ENCODE data around the gene COX19.
"Not testable (repeated sequence)": the region's sequence is repeated elsewhere in the genome, so short reads cannot be mapped to it uniquely, and the experiment has no call there.

The COX19 gene

DNA sequence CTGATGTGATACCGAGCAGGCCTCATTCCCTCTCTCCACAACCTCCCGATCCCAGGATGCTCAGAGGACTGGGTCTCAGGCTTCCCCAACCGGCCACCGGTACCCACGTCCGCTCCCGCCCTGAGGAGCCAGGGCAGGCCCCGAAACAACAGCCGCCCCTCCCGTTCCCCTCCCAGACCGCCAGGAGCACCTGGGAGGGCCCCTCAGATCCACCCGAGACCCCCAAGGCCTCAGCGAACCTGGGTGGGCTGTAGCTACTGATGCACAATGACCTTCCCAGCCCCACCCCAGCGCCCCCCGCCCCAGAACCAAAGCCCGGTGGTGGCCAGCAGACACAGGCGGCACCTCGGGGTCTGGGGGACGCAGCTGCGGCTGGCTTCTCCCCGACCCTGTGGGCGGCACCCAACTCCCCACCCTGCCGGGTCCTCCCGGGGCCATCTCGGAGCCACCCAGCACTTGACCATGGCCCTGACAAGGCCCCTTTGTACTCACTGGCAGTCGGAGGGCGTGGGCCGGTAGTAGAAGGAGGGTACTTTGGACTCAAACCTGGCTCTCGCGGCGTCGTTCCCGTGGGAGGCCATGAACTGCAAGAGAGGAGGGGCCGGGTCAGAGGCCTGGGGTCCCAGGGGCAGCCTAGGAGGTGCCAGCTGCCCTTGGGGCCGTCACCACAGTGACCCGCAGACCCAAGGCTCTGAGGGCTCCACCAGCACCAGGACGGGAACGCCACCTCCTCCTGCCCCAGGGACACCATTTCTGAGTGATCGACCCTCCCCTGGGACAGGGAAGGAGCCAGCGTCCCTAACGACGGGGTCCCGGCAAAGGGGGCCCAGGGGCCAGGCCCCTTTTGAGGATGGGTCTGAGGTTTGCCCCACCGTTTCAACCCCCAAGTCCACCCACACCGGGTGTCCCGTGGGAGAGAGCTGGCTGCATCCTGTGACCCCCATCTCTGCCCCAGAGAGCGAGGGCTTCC, 49.0 kb downstream of the COX19 start:
- DNase-seq (ENCODE audit: low read depth in 2 of 2): no peak

DNA sequence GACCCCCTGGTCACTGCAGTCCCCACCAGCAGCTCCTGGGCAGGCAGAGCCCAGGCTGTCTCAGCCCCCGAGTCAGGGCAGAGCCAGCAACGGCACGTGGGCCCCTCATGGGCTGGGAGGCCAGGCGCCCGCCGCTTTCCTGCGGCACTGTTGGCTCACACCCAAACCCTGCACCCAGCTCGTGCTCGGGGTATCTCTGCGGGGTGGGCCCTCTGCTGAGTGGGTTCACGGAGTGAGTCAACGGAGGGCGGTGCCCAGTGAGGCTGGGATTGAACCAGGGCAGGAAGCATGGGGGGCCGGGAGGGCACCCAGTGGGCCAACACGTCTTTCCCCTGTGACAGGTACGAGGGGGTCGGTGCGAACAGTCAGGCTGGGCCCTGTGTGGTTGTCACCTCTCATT, 49.7 kb downstream of the COX19 start:
- no peak for DNase-seq (ENCODE audit: low read depth in 2 of 2)

DNA sequence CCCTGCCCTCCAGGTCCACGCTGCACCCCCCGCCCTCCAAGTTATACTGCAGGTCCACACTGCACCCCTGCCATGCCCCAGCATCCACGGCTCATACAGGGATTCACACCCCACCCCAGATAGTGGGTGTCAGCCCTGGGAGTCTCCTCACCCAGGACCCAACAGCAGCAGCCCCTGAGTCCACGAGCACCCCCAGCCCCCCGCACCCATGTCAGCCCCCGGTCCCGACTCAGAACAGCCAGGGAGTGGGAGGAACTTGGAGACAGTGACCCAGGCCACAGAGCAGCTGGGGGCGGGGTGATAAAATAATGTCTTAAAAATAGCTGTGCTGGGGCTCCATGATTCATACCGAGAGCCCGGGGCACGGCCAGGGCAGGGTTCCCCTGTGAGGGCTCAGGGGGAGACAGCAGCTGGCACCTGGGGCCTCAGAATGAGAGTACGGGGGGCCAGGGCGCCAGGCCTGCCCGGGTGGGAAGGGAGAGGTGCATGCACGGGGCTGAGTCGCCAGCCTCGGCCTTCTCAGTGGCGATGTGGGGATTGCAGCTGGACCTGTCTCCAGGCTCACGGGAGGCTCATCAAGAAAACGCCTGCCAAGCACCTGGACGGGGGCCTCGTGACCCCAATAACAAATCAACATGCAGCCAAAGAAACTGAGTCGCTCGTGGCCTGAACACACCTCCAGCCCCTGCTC, 50.7 kb downstream of the COX19 start:
- DNase-seq (ENCODE audit: low read depth in 2 of 2): peak in 1 of 2 experiments; percentile 62

DNA sequence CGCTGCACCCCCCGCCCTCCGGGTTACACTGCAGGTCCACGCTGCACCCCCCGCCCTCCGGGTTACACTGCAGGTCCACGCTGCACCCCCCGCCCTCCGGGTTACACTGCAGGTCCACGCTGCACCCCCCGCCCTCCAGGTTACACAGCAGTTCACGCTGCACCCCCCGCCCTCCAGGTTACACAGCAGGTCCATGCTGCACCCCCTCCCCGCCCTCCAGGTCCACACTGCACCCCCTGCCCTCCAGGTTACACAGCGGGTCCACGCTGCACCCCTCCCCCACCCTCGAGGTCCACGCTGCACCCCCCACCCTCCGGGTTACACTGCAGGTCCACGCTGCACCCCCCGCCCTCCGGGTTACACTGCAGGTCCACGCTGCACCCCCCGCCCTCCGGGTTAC, 51.3 kb downstream of the COX19 start:
- not testable (repeated sequence) for DNase-seq (ENCODE audit: low read depth in 2 of 2)

DNA sequence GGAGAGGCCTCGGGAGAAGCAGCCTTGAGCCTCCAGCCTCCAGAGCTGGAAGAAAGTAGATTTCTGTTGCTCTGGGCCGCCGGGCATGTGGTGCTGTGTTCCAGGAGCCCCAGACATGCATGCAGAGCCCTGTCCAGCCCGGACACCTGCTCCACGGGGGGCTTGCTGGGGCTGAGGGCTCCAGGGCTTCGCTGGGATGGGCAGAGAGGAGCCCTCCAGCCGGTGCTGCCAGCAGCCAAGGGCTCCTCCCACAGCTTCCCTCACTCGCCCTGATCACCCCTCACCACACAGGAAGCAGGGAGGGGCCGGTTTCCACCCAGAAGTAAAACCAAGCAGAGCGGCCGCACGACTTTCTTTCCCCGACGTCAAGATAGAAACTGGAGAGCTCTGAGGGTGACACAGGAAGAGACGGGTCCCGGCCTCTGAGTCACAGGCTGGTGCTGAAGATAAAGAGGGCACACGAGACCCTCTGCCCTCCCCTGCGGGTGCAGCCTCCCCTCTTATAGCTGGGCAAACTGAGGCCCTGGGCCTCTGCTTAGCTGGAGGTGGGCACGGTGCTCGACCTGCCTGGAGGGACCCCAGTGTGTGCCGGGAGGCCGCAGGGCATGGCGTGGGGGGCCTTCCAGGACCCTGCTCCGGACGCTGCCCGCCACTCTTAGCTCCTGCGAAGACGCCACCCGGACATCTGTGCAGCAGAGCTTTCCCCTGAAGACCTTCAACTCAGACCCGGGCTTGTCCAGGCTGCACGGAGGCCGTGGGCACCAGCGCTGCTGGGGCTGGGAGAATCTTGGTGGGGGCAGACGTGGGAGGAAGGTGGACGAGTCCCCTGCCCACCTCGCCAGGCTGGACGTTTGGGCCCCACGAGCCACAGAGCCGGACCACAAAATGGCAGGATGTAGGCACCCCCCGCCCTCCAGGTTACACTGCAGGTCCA, 52.0 kb downstream of the COX19 start:
- peak; percentile 83 to 93 for DNase-seq (ENCODE audit: low read depth in 2 of 2)

DNA sequence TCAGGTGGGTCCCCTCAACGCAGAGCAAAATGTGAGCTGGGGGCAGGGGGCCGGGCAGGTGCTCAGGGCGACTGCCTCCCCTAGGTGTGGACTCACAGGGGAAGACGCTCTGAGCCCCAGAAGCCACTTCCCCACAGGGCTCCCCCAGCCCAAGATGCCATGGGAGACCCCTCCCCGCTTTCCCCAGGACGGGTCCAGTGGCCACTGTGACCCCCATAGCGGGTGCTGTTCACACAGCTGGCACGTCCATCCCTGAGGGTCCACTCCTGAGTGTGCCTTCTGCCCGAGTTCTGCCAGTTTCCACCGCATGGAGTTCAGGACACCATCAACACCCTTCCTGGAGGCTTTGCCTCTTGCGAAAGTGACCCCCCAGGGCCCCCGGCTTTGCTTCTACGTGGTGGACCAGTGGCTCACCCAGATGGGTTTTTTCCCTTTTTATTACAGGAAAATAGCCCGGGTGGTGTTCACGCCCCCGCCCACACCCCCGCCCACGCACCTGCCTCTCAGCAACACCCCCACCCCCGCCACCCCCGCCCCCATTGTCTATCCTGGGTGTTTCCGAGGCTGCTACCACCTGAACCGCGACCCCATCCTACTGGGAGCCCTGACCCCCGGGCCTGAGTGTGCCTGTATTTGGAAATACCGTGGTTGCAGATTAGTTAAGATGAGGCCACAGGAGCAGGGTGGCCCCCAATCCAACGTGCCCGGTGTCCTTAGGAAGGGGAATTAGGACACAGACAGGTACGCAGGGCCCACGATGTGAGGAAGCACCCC, 52.8 kb downstream of the COX19 start:
- DNase-seq (ENCODE audit: low read depth in 2 of 2): peak in 1 of 2 experiments; percentile 40

DNA sequence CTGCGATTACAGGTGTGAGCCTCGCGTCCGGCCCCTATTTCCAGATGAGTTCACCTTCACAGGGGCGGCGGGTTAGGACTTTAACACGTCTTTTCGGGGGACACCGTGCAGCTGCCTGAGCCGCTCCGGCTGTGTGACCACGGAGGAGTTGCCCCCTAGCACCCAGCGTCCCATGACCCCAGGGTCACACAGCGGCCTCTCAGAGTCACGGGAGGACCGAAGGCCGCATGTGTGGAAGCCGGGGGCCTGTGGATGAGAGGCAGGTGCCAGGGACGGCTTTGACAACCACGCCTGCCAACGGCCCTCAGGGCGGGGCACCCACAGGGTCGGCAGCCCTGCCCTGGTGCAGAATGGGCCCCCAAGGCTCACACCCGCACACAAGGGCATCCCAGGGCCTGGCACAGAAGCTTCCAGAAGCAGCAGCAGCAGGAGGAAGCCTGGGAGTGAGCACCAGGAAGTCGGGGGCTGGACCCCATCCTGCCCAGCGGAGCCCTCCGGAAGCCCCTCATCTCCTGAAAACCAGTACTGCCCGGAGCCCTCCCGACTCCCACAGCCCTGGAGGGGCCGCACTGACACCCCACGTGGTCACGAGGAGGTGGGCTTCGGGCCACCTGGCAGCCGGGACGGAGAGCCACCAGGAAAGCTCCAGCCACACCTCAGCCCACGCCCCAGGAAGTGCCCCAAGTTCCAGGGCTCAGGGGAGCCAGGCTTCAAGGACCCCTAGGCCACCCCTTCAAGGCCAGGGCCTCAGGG, 53.6 kb downstream of the COX19 start:
- DNase-seq (ENCODE audit: low read depth in 2 of 2): no peak

DNA sequence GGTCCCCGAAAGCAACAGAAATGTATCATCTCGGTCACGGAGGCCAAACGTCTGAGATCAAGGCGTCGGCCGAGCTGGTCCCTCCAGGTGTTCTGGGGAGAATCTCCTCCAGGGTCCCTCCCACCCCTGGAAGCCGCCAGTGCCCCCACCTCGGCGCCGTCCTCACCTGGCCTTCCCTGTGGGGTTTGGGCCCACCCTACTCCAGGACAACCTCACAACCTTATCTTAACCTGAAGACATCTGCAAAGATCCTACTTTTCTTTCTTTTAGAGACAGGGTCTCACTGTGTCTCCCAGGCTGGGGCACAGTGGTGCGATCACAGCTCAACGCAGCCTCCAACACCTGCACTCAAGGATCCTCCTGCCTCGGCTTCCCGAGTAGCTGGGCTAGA, 54.3 kb downstream of the COX19 start:
- DNase-seq (ENCODE audit: low read depth in 2 of 2): no peak

DNA sequence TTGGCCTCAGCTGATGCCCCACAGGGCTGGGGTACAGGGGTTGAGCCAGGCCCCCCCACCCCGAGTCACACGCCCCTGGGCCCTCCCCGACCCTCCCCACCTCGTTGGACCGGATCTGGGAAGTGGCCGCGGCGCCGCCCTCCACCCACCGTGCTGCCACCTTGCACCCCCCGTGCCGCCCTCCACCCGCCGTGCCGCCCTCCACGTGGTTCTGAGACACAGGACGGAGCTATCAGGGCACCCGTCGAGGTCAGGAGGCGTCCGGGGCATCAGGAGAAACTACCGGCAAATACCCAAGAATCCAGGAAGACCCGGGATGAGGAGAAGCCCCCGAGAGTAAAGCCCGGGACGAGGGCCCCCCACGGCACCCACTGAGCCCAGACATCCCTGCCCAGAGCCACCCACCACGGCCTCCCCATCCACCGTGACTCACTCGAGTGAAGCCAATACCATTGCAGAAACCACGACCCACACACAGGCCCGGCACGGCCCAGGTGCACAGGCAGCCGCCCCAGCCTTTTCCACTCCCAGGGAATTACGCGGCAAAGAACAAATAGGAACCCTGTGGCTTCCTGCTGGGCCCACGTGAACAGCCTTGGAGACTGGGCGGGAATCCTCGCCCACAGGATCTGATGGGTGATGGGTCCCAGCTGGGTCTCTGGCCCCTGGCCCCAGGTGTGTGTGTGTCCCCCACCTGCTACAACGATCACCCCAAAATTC, 54.8 kb downstream of the COX19 start:
- no peak for DNase-seq (ENCODE audit: low read depth in 2 of 2)

DNA sequence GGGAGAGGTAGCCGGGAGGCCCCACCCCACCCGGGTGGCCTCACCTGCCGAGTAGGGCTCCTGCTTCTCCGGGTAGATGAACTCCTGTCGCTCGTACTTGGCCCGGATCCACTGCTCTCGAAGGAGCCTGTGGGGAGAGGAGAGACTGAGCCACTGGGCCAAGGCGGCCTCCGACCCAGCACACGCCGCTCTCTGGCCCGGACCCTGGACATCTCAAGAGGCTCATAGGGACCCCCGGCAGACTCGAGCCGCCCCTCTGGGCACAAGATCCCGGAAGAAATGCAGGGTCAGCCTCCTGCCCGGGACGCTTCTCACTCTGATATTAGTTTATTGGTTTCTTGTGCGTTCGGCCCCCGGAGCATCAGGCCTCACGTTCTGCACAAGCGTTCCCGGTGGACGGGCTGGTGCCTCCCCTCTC, 55.4 kb downstream of the COX19 start:
- DNase-seq (ENCODE audit: low read depth in 2 of 2): no peak

DNA sequence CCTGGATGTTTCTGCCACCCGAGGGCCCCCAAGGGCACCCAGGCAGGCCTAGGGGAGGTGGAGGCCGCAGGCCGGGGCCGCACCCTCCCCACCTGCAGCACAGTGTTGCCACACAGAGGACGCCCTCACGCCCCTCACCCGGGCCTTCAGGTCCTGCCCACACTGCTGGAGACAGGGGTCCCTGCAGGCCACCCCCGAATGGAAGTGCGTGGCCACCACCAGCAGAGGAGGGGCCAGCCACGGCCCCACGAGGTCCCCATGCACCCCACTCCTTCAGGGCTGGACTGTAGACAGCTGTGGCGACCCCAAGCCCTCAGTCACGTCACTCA, 56.3 kb downstream of the COX19 start:
- DNase-seq (ENCODE audit: low read depth in 2 of 2): no peak

DNA sequence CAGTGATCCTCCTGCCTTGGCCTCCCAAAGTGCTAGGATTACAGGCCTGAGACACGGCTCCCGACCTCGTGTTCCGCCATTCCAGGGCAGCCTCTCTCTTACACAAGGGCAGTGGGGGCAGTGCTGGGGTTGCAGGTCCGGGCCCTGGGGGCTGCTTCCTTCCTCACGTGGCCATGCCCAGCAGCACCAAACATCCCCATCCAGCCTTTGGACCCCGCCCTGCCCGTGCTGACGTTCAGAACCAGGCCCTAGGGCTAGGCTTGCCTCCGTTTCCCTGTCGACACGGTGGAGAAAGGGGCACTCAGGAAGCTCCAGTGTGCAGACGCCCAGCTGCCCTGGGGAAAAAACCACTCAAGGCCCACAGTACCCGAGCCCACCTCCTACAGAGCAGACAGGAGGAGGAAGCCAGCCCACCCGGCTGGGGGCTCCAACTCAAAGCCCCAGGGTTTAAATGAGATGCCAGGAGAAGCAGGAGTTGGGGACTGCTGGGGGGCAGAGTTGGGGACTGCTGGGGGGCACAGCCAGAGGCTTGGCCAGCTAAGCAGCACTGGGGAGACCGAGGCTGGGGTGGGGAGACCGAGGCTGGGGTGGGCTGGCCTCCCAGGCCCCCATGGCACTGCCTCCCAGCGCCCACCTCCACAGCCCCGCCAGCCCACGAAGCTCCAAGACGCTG, 56.8 kb downstream of the COX19 start:
- DNase-seq (ENCODE audit: low read depth in 2 of 2): no peak

DNA sequence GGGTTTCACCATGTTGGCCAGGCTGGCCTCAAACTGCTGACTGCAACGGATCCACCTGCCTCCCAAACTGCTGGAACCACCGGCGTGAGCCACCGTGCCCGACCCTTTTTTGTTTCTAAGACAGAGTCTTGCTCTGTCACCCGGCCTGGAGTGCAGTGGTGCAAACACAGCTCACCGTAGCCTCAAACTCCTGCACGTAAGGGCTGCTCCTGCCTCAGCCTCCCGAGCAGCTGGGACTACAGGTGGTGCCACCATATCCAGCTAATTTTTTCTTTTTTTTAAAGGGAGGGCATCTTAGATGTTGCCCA, 57.3 kb downstream of the COX19 start:
- DNase-seq (ENCODE audit: low read depth in 2 of 2): no peak

DNA sequence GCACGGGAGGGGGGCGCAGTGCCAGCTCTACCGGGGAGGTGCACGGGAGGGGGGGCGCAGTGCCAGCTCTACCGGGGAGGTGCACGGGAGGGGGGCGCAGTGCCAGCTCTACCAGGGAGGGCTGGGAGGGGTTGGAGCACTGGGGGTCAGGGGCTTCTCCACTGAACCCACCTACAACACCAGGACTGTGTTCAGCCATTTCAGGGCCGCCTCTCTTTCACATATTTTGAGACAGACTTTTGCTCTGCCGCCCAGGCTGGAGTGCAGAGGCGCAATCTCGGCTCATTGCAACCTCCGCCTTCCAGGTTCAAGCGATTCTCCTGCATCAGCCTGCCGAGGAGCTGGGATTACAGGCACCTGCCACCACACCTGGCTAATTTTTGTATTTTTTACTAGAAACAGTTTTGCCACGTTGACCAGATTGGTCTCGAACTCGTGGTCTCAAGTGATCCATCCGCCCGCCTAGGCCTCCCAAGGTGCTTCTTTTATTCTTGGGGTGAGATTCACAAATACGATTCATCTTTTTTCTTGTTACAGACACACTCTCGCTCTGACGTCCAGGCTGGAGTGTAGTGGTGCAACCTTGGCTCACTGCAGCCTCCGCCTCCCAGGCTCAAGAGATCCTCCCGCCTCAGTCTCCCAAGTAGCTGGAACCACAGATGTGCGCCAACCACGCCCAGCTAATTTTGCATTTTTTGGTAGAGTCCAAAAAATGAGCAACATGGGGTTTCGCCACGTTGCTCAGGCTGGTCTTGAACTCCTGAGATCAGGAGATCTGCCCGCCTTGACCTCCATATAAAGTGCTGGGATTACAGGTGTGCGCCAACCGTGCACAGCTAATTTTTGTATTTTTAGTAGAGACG, 57.9 kb downstream of the COX19 start:
- DNase-seq (ENCODE audit: low read depth in 2 of 2): no peak

DNA sequence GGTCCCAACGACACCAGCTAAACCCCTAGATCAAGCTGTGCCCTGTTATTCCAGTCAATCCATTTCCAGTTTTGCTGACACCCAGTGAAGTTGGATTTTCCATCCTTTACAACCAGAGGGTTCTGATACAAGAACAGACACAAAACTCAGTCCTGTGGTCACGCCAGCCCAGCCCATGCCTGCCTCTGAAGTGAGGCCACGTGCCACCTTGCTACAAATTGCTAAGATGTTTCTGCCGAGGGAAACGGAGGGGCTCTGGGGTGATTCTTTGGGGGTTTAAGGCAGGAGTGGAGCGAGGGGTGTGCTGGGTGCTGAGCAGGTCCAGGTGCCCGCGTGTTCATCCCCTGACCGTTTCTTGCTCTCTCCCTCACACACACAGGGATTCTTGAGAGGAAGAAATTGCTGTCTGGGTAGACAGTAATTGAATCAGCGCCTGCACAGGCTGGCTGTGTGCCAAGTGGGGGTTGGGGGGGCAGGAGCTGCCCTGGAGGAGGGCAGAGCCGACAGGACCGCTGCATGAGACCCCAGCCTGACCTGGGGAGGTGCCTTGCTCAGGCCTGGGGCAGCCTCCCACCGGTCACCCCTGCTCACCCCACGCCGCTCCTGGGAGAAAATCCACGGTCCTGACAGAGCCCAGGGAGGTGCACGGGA, 58.9 kb downstream of the COX19 start:
- no peak for DNase-seq (ENCODE audit: low read depth in 2 of 2)

All from stimulated activated CD4-positive, alpha-beta T cell treated with anti-CD3 and anti-CD28 coated beads, Interleukin-12 subunit alpha, Interleukin-12 subunit beta, amount 100 ng/mL, for 24 hours (primary cell).